Activated CD4-positive, alpha-beta T cell treated with anti-CD3 and anti-CD28 coated beads, Interleukin-2, amount 50 U/mL, for 1 hour (primary cell): ENCODE data around the gene HNRNPK.

Experiments used
- DNase-seq: peaks from one replicate; pipeline ENCODE4 v3.0.0-alpha.2; 2020

HNRNPK gene

GRCh38 chr9:83979812-83980394 lies at the start of gene HNRNPK:
TSS of gene HNRNPK (minus strand) at chr9:83980215. CDS start at chr9:83978252, 1,963 bp downstream.
- DNase-seq, result peak; percentile 100

- DNase-seq, result no peak
Measured at GRCh38 chr9:84027201-84027600, 47.2 kb upstream of the HNRNPK start.

GRCh38 chr9:84024041-84024575 lies 44.1 kb upstream of the HNRNPK start:
- DNase-seq, result no peak

GRCh38 chr9:84007662-84008061 lies 27.6 kb upstream of the HNRNPK start:
- no peak for DNase-seq

- no peak for DNase-seq
Measured at GRCh38 chr9:84003246-84003645, 23.2 kb upstream of the HNRNPK start.

GRCh38 chr9:84002344-84002743 lies 22.3 kb upstream of the HNRNPK start:
- DNase-seq, result no peak

GRCh38 chr9:84001621-84002020 lies 21.6 kb upstream of the HNRNPK start:
- no peak for DNase-seq

DNA sequence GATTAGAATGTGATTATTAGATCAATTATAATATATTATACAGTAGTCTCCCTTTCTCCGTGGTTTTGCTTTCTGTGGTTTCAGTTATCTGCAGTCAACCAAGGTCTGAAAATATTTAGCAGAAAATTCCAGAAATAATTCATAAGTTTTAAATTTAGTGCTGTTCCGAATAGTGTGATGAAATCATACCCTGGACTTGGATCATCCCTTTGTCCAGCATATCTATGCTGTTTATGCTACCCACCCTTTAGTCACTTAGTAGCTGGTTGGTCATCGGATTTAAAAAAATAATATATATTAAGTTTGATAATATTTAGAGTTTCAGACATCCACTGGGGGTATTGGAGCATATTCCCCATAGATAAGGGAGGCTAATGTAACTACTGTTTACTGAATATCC lies 20.2 kb upstream of the HNRNPK start:
- no peak for DNase-seq

- no peak for DNase-seq
Measured at GRCh38 chr9:83999141-83999918, 19.3 kb upstream of the HNRNPK start.

DNA sequence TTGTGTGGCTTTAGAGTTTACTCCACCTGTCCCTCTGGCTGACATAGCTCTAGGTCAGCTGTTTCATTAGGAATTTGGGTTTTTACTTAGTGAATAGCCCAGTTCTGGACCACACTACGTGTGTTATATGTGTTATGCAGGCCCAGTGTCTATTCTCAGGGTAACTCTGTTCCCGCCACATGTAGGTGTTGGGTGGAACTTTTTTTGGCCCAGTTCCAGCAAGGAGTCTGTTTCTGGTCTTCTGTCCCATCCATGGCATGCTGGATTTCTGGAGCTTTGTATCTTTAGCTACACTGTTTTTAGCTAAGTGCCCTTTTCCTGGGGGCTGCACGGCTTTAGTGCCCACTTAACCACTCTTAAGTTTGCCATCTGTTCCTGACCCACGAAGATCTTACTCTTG lies 16.1 kb upstream of the HNRNPK start:
- DNase-seq, result no peak

GRCh38 chr9:83992901-83993300 lies 12.9 kb upstream of the HNRNPK start:
- no peak for DNase-seq

- DNase-seq, result no peak
Measured at GRCh38 chr9:83992407-83992806, 12.4 kb upstream of the HNRNPK start.

DNA sequence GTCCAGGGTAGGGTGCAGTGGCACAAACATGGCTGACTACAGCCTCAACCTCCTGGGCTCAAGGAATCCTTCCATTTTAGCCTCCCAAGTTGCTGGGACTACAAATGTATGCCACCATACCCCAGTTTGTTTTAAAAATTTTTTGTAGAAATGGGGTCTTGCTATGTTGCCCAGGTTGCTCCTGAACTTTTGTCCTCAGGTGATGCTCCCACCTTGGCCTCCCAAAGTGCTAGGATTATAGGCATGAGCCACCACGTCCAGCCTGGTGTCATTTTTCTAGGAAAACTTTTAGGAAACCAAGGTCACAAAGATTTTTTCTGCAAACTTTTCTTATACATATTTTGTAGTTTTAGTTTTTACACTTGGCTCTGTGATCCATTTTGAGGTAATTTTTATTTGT lies 11.3 kb upstream of the HNRNPK start:
- DNase-seq, result no peak

- DNase-seq, result no peak
Measured at GRCh38 chr9:83988411-83988810, 8.4 kb upstream of the HNRNPK start.

- no peak for DNase-seq
Measured at GRCh38 chr9:83987402-83987791, 7.4 kb upstream of the HNRNPK start.

- DNase-seq, result no peak
Measured at GRCh38 chr9:83986765-83987401, 6.9 kb upstream of the HNRNPK start.

- no peak for DNase-seq
Measured at GRCh38 chr9:83986195-83986594, 6.2 kb upstream of the HNRNPK start.

DNA sequence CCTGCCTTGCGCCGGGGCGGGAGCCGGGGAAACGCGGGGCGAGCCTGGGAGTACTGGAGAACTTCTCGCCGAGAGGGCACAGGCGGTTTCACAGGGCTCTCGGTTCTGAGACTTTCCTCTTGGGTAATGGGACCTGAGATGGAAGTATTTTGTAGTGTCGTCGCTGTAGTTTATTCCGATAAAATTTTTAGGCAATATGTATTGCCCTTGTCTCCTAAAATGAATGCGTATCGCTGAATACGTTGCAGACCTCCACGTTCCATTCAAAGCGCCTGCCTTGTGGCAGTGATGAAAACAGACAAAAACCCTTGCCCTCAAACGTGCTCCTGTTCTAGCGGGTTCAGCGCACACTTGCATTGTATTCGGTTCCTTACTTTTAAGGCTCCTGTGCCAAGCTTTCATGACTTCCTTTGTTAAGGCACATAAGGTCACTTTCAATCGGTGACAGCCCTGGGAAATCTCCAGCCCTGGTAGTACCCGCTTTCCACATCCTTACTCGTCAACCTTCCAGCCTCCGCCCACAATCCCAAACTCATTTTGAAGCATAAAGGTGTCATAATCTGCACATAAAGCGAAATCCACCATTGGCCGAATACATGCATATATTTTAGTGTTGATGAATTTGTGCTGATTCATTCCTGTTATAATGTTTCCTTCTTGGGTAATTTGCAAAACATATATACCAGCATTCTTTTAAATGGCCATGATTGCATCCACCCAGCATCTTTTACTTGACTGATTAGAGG lies 1.3 kb upstream of the HNRNPK start:
- no peak for DNase-seq

- peak; percentile 100 for DNase-seq
Measured at GRCh38 chr9:83980395-83981125, 545 bp upstream of the HNRNPK start, which contains the start of gene RMI1. TSS of gene RMI1 (plus strand) at chr9:83980805. CDS start at chr9:84000987, 20,182 bp downstream.

DNA sequence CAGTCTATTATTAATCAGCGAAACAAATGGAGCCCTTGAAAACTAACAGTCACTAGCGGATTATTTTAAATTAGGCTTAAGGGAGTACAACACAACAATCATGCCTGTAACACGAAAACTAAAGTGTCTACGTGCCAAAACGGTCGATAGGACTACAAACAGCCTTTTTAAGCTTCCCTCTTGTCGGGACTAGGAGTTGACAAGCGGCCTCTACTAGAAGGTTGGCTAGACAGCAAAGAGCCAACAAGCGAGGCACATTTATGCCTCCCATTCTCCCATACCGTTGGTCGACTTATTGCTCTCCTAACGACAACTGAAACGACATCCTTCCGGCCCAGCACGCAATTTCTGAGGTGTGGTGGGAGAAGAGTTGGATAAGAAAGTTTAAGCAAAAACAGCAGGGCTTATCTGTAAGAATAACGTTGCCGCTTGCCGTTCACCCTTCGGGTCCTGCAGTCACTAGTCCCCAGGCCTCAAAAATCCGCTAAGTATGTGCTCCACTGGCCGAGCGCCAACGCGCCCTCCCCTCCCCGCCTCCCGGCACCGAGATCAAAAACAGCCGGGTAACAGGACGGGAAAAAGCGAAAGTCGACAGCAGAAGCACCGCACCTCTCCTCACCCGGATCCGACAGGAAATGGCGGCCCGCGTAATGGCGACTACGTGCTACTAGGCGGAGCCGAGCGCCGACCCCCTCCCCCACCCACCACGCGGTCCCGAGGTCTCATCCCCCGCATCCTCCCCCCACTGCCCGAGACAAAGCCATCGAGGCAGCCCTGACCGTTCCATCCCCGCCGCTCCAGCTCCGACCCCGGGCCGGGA lies 813 bp downstream of the HNRNPK start:
- peak; percentile 84 for DNase-seq

GRCh38 chr9:83977196-83977595 lies 2.8 kb downstream of the HNRNPK start:
- no peak for DNase-seq
